ENCODE measurements around the gene TRMT11. TPM values are rescaled to one million over a fixed set of nuclear protein-coding genes. Genes with fewer than 3 reads are reported as not detected.

Gene TRMT11
- total RNA-seq, 1 donor from 2014 or later = 17.7 TPM

DNA sequence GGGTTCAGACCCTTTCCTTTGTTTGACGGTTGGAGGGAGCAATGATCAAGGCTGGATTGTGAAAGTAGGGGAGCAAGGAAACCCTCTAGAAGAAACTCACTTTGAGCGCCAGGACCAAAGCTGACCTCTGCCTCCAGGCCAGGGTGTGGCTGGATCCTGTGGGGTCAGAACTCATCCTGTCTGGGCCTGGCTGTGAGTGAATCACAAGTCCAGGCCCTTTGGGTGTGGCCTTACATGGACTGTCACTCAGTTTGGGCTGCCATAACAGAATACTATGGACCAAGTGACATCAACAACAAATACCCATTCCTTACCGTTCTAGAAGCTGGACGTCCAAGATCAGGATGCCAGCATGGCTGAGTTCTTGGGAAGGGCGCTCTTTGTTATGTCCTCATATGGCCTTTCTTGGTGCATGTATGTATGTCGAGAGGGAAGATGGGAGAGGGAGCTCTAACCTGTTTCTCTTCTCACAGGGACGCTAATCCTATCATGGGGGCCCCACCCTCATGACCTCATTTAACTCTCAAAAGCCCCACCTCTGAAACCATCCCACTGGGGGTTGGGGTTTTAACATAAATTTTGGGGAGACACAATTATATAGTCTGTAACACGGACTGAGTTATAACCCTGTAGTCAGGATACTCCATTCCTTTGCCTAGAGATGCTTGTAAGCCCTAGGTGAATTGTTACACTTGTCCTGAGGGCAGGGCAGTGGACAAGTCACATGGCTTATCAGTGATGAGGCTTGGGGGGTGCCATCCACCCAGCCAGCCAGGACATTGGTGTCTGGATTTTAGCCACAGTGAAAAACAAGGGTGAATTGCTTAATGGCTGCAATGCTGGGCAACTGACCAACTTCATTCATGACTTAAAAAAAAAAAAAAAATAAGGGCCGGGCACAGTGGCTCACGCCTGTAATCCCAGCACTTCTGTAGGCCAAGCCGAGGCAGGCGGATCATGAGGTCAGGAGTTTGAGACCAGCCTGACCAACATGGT, 80.0 kb downstream of the TRMT11 start:
- intact Hi-C loops (cut with DNase I) = no loop called here
- no peak for DNase-seq
- H3K36me3 ChIP-seq = no peaks in the 10 kb centered on the region
- TF ChIP-seq, protein P1, sequence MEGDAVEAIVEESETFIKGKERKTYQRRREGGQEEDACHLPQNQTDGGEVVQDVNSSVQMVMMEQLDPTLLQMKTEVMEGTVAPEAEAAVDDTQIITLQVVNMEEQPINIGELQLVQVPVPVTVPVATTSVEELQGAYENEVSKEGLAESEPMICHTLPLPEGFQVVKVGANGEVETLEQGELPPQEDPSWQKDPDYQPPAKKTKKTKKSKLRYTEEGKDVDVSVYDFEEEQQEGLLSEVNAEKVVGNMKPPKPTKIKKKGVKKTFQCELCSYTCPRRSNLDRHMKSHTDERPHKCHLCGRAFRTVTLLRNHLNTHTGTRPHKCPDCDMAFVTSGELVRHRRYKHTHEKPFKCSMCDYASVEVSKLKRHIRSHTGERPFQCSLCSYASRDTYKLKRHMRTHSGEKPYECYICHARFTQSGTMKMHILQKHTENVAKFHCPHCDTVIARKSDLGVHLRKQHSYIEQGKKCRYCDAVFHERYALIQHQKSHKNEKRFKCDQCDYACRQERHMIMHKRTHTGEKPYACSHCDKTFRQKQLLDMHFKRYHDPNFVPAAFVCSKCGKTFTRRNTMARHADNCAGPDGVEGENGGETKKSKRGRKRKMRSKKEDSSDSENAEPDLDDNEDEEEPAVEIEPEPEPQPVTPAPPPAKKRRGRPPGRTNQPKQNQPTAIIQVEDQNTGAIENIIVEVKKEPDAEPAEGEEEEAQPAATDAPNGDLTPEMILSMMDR (IDR thresholded peaks at IDR 0.05) = no peak
- no peak overlapping the region for H3K4me3 ChIP-seq
- ATAC-seq = no peak
- no peaks in the 10 kb centered on the region for H3K4me1 ChIP-seq
- no peaks in the 10 kb centered on the region for H3K27me3 ChIP-seq
- H3K9me3 ChIP-seq = no peaks in the 10 kb centered on the region
- no peak overlapping the region for H3K27ac ChIP-seq

DNA sequence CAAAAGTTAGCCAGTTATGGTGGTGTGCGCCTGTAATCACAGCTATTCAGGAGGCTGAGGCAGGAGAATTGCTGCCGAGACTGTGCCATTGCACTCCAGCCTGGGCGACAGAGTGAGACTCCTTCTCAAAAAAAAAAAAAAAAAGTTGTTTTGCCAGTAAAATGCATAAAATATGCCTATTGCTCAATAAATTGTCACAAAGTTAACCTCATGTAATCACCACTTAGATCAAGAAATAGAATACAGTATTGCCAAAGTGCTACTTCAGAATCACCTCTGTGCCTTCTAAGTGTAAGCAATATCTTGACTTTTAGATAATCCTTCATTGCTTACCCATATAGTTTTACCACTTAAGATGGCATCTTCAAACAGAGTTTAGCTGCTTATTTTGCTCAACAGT, 80.7 kb downstream of the TRMT11 start:
- H3K27me3 ChIP-seq = no peaks in the 10 kb centered on the region
- H3K27ac ChIP-seq = no peak overlapping the region
- DNase-seq (no peak), ATAC-seq (no peak)
- no peaks in the 10 kb centered on the region for H3K9me3 ChIP-seq
- H3K4me3 ChIP-seq = no peak overlapping the region
- TF ChIP-seq, protein P1 (IDR thresholded peaks at IDR 0.05) = no peak
- intact Hi-C loops (cut with DNase I) = no loop called here
- H3K4me1 ChIP-seq = no peaks in the 10 kb centered on the region
- H3K36me3 ChIP-seq = no peaks in the 10 kb centered on the region

DNA sequence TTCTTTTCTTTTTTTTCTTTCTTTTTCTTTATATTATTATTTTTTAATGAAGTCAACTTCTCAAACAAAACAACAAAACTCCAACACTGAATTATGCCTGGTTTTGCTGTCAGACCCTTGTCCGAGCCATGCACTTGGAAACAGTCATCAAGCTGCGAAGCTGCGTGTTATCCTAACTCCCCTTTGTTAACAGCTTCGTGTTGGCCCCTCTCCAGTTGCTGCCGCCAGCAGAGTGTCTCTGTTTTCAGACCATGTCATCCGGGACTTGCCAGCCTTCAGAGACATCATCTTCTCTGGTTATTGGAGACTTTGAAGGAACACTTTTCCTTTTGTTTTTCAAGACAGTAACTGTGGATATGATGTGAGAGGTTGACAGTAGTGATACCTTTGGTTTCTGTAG, 83.1 kb downstream of the TRMT11 start:
- Histone ChIP-seq H3K27me3 (no peaks in the 10 kb centered on the region), H3K27ac (no peak overlapping the region), H3K9me3 (no peaks in the 10 kb centered on the region), H3K4me3 (no peak overlapping the region), H3K4me1 (no peaks in the 10 kb centered on the region), H3K36me3 (no peaks in the 10 kb centered on the region)
- TF ChIP-seq, protein P1 (IDR thresholded peaks at IDR 0.05) = no peak
- DNase-seq = no peak
- ATAC-seq = no peak
- intact Hi-C loops (cut with DNase I) = no loop called here

DNA sequence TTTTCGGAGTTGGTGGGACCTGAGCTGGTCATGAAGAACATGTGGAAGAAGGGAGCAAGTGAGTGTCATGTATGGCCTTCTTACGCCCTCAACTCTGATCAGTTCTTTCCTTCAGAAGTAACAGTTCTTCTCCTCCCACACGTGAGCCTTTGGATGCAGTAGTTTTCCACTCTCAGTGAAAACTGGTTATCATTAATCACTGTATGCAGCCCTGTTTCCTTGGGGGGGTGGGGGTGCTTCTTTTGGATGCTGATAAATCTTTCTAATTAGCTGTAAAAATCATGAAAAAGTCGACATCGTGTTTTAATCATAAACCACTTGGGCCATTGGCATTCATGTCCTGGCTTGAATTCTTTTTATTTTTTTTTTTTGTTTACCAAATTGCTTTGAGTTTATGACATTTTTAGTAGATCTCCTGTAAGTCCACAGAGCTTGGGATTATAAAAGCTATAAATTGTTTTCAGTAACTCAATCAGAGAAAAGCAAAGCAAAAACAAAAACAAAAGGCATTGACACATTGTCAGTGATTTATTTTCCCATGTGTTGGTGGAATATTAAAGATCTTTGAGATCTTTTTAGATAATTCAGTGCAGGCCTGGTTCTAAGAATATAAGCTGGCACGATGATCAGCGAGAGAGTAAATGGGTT, 84.8 kb downstream of the TRMT11 start:
- H3K36me3 ChIP-seq = no peaks in the 10 kb centered on the region
- H3K4me1 ChIP-seq = no peaks in the 10 kb centered on the region
- H3K9me3 ChIP-seq = no peaks in the 10 kb centered on the region
- H3K27ac ChIP-seq = no peak overlapping the region
- no peaks in the 10 kb centered on the region for H3K27me3 ChIP-seq
- no peak overlapping the region for H3K4me3 ChIP-seq
- TF ChIP-seq, protein P1 (IDR thresholded peaks at IDR 0.05) = no peak
- intact Hi-C loops (cut with DNase I) = no loop called here
- no peak for ATAC-seq
- no peak for DNase-seq

DNA sequence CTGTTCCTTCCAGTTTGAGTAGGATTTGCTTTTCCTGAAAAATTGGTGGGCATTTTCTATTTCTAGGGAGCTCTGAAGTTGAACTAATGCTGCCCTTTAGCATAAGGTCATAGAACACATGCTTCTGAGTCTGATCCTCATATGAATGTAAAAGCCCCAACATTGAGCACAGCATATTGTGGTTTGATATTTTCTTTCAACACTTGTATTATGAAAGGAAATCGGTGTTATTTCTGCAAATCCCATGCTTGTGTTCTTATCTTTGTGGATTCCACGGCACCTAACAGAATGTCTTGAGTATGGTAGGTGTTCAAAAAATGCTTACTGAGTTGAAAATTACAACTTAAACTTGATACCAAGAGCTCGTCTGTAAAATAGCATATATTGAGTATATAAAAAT, 85.8 kb downstream of the TRMT11 start:
- Histone ChIP-seq H3K4me3 (no peak overlapping the region), H3K36me3 (no peaks in the 10 kb centered on the region), H3K27me3 (no peaks in the 10 kb centered on the region), H3K9me3 (no peaks in the 10 kb centered on the region), H3K4me1 (no peaks in the 10 kb centered on the region), H3K27ac (no peak overlapping the region)
- no peak for DNase-seq
- intact Hi-C loops (cut with DNase I) = no loop called here
- TF ChIP-seq, protein P1 (IDR thresholded peaks at IDR 0.05) = no peak
- no peak for ATAC-seq

All from upper lobe of right lung (tissue), 1 donor.